GM10266 (cell line): ENCODE measurements around the gene HMCN1.

Experiments used
- DNase-seq: peaks from one replicate; pipeline ENCODE4 v3.0.0; 2012; ENCODE audit errors: extremely low spot score
- TF ChIP-seq, protein P1 (sequence below): IDR thresholded peaks from 2 replicates; pipeline ENCODE4 v1.5.1; 2012; ENCODE audit warnings: mild to moderate bottlenecking, low read depth; ENCODE audit not compliant: control insufficient read depth, insufficient read depth; ENCODE audit errors: missing control alignments

The HMCN1 gene

DNA sequence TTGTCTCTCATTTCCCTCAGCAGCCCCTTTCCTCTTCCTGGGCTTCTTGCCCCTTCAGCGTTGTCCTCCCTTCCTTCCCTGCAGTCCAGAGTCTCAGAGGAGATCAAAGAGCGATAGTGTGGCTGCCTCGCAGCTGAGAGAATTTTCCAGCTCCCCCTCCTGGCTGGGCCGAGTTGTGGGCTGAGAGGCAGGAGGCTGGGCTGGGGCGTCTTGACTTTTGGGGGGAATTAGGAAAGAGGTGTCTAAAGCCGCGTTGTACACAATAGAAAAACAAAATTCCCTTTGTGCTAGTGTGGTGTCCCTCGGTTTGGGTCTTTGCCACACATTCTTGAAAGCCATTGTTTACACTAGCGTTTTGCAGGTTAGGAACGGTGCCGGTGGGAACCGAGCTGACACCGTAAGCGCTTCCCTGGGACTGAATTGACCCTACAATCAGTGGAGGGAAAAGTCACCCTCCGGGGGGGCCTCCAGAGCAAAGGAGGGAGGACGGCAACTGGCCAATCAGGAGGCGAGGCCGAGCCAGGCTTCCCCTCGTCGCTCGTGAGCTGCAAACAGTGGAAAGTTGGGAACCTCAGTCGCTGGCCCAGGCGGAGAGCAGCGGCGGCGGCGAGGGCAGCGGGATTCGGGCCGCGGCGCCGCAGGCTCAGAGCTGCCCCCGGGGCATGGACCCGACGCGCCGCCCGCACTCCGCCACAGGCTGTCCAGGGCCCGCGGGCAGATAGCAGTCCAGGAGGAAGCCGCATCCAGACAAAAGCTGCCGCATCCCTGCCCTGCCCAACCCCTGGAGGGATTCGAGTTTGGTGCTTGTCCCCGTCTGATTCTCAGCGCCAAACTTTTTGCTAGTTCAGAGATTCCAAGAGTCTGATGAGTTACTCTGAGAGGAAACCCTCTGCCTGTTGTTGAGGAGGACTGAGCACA is at the start of gene HMCN1:
Gene HMCN1 (plus strand): TSS at position 574 of the 918 bp plus-strand sequence. CDS start 389 bp downstream, outside the sequence.
- TF ChIP-seq, protein P1, sequence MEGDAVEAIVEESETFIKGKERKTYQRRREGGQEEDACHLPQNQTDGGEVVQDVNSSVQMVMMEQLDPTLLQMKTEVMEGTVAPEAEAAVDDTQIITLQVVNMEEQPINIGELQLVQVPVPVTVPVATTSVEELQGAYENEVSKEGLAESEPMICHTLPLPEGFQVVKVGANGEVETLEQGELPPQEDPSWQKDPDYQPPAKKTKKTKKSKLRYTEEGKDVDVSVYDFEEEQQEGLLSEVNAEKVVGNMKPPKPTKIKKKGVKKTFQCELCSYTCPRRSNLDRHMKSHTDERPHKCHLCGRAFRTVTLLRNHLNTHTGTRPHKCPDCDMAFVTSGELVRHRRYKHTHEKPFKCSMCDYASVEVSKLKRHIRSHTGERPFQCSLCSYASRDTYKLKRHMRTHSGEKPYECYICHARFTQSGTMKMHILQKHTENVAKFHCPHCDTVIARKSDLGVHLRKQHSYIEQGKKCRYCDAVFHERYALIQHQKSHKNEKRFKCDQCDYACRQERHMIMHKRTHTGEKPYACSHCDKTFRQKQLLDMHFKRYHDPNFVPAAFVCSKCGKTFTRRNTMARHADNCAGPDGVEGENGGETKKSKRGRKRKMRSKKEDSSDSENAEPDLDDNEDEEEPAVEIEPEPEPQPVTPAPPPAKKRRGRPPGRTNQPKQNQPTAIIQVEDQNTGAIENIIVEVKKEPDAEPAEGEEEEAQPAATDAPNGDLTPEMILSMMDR = peak; percentile 4

DNA sequence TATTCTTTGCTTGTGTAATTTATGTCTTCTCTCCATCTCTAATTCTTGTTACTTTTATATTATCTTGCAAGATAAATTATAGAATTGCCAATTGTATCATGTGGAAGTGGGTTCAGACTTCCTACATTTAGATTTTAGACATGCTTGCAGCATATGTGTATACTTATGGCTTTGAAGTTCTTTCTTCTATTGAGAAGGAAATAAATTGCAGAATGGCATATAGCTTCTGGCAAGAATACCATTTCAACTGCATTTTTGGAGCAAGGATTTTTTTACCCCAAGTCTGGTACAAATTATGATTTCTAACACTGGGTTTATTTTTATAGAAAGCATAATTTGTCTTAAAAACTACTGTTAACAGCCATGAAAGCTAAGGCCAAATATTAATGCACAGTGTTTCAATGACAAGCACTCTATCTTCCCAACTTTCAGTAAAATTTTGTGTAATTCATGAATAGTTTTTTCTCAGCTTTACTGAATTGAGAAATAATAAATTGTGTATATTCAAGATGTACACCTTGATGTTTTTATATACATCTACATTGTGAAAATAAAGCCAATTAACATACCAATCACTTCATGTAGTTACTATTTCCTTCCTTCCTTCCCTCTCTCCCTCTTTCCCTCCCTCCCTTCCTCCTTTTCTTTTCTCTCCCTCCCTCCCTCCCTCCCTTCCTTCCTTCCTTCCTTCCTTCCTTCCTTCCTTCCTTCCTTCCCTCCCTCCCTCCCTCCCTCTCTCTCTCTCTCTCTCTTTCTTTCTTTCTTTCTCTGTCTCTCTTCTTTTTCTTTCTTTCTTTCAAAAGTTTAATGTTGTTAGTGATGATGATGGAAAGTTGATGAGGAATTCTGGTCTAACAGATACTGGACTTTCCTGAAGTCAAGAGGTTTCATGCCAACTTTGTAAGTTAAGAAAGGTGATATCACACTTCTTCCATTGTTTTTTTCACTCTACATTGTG is 47.1 kb upstream of the HMCN1 start:
- TF ChIP-seq, protein P1 = no peak
- DNase-seq = no peak

More for the DNA sequence above, at the start of gene HMCN1:
- DNase-seq = no peak

DNA sequence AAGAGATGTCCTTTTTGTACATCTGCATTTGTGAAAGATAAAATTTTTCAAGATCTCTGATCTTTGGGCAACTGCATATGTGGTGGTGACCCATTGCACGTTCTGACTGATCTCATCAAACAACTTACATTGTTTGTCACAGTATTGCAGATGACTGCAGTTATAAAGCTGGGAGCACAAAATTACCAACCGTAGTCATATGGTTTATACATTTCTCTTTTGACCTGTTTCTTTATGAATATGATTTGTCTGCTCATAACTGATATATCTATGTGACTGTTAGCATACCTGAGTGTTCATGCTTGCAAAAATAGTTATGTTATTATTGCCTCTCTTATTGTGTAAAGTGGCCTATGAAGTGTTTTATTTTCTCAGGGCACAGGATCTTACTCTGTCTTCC is 43.7 kb upstream of the HMCN1 start:
- TF ChIP-seq, protein P1 = no peak
- no peak for DNase-seq

DNA sequence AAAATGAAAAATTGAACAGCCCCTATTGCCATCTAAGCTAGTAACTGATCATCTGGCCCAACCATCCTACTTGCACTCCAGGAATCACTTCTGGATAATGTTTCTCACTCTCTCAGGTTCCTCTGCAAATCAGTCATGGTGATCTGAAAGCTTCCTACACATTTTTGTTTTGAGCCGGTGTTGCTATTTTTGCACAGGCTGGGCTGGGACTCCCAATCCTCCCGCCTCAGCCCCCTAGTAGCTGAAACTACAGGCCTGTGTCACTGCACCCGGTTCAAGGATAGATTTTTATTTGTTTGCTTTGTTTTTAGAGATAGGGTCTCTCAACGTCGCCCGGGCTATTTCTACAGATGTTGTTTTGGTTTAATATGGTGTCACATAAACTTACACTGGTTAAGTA is 40.5 kb upstream of the HMCN1 start:
- no peak for DNase-seq
- TF ChIP-seq, protein P1 = no peak

DNA sequence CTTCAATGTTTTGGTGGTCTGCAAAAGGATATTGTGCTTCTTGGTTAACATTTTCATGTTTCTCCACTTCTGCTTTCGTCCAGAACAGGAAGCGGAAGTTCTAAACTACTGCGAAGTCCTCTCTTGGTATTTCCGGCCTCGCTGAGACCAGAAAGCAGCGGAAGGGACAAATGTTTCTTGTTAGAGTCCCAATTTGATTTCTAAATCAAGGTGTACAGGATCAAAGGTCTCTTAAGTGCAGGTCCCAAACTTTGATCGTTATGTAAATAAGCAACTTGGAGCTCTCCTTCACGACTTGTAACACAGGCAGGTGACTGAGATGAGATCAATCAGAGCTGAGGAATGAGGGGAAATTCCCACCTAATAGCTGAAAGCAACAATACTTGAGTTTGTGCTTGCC is 40.1 kb upstream of the HMCN1 start:
- peak; percentile 44 for DNase-seq
- TF ChIP-seq, protein P1 = no peak

DNA sequence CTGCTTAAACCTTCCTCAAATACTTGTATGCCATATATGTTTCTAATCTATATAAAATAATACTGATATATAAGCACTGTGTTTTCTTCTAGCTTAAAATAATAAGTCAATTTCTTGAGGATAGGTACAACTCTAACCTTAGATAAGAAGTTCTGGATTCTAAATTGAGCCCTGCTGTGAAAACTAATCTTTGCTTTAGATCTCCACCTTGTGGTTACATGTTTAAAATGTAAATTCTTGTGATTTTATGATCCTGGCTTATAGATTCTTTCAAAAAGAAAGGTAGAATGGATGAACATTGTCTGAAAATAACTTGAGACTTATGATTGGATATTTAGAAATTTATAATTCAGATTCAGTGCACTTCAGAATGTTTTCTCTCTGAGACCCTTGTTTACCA is 38.9 kb upstream of the HMCN1 start:
- no peak for DNase-seq
- TF ChIP-seq, protein P1 = no peak
